Measurements from ENCODE around the gene ATG5.
A peak's percentile ranks its signal among the peaks of the same experiment; 100 is the strongest.

ATG5 gene

GRCh38 chr6:106225581-106225980, 100.0 kb downstream of the ATG5 start:
- DNase-seq: no peak

GRCh38 chr6:106223300-106223930, 102.1 kb downstream of the ATG5 start:
- DNase-seq: peak in 22 of 56 donors; percentile 0 to 73 (median 14)

GRCh38 chr6:106220485-106220884, 105.1 kb downstream of the ATG5 start:
- DNase-seq: no peak

GRCh38 chr6:106216527-106216926, 109.0 kb downstream of the ATG5 start:
- no peak for DNase-seq

- DNase-seq: no peak
These were observed 110.0 kb downstream of the ATG5 start for GRCh38 chr6:106215608-106216007.

- no peak for DNase-seq
These were observed 111.0 kb downstream of the ATG5 start for GRCh38 chr6:106214531-106214930.

- no peak for DNase-seq
These were observed 111.8 kb downstream of the ATG5 start for GRCh38 chr6:106213660-106214289.

GRCh38 chr6:106212576-106212975, 113.0 kb downstream of the ATG5 start:
- no peak for DNase-seq

GRCh38 chr6:106206905-106207304, 118.7 kb downstream of the ATG5 start:
- no peak for DNase-seq

GRCh38 chr6:106204961-106205360, 120.6 kb downstream of the ATG5 start:
- DNase-seq: no peak

- DNase-seq: no peak
These were observed 125.6 kb downstream of the ATG5 start for GRCh38 chr6:106199998-106200397.

GRCh38 chr6:106199331-106199730, 126.2 kb downstream of the ATG5 start:
- no peak for DNase-seq

GRCh38 chr6:106197441-106197840, 128.1 kb downstream of the ATG5 start:
- DNase-seq: peak in 1 of 56 donors; percentile 14

GRCh38 chr6:106194949-106195921, 130.3 kb downstream of the ATG5 start:
- DNase-seq: no peak

GRCh38 chr6:106192824-106193223, 132.7 kb downstream of the ATG5 start:
- no peak for DNase-seq

- no peak for DNase-seq
These were observed 137.3 kb downstream of the ATG5 start for GRCh38 chr6:106188104-106188794.

- no peak for DNase-seq
These were observed 138.1 kb downstream of the ATG5 start for GRCh38 chr6:106187424-106187982.

GRCh38 chr6:106186714-106187113, 138.8 kb downstream of the ATG5 start:
- no peak for DNase-seq

GRCh38 chr6:106186172-106186571, 139.4 kb downstream of the ATG5 start:
- DNase-seq: no peak

- no peak for DNase-seq
These were observed 139.9 kb downstream of the ATG5 start for GRCh38 chr6:106185615-106186014.

- DNase-seq: no peak
These were observed 140.9 kb downstream of the ATG5 start for GRCh38 chr6:106184629-106185028.

All from nucleus accumbens (tissue), 56 donors.